Measurements from ENCODE around the gene ADAM12.
A peak's percentile ranks its signal among the peaks of the same experiment; 100 is the strongest.

ADAM12 gene

GRCh38 chr10:126165874-126166273, 222.4 kb downstream of the ADAM12 start:
- DNase-seq, result no peak

GRCh38 chr10:126163506-126163905, 224.8 kb downstream of the ADAM12 start:
- no peak for DNase-seq

- no peak for DNase-seq
Measured at GRCh38 chr10:126161691-126162090, 226.6 kb downstream of the ADAM12 start.

- no peak for DNase-seq
Measured at GRCh38 chr10:126160971-126161630, 227.2 kb downstream of the ADAM12 start.

- DNase-seq, result no peak
Measured at GRCh38 chr10:126160571-126160970, 227.7 kb downstream of the ADAM12 start.

- no peak for DNase-seq
Measured at GRCh38 chr10:126158133-126158892, 230.0 kb downstream of the ADAM12 start.

GRCh38 chr10:126157189-126157588, 231.1 kb downstream of the ADAM12 start:
- DNase-seq, result no peak

- no peak for DNase-seq
Measured at GRCh38 chr10:126156503-126156902, 231.8 kb downstream of the ADAM12 start.

- no peak for DNase-seq
Measured at GRCh38 chr10:126156012-126156411, 232.3 kb downstream of the ADAM12 start.

GRCh38 chr10:126155528-126155927, 232.7 kb downstream of the ADAM12 start:
- DNase-seq, result no peak

GRCh38 chr10:126153711-126154628, 234.3 kb downstream of the ADAM12 start:
- no peak for DNase-seq

GRCh38 chr10:126147866-126148587, 240.2 kb downstream of the ADAM12 start:
- DNase-seq, result peak; percentile 5

- no peak for DNase-seq
Measured at GRCh38 chr10:126146771-126147170, 241.5 kb downstream of the ADAM12 start.

GRCh38 chr10:126143117-126143516, 245.2 kb downstream of the ADAM12 start:
- no peak for DNase-seq

GRCh38 chr10:126140746-126141273, 247.5 kb downstream of the ADAM12 start:
- DNase-seq, result no peak

GRCh38 chr10:126137562-126138221, 250.6 kb downstream of the ADAM12 start:
- DNase-seq, result no peak

GRCh38 chr10:126135941-126136595, 252.2 kb downstream of the ADAM12 start:
- DNase-seq, result no peak

- no peak for DNase-seq
Measured at GRCh38 chr10:126135177-126135576, 253.1 kb downstream of the ADAM12 start.

GRCh38 chr10:126133906-126134656, 254.2 kb downstream of the ADAM12 start:
- DNase-seq, result no peak

- no peak for DNase-seq
Measured at GRCh38 chr10:126133082-126133620, 255.1 kb downstream of the ADAM12 start.
